ENCODE data around the gene NAPB.

The NAPB gene

GRCh38 chr20:23444859-23445258 is 23.6 kb upstream of the NAPB start:
- TF ChIP-seq SIN3A (IDR thresholded peaks at IDR 0.05; ENCODE audit: borderline replicate concordance, insufficient read depth, low read length) (no peak), REST (IDR thresholded peaks at IDR 0.05; ENCODE audit: insufficient read depth in 1 of 2, low read depth in 2 of 2, low read length in 2 of 2) (no peak), POLR2AphosphoS5 (IDR thresholded peaks at IDR 0.05; ENCODE audit: low read depth, low read length) (no peak)

DNA sequence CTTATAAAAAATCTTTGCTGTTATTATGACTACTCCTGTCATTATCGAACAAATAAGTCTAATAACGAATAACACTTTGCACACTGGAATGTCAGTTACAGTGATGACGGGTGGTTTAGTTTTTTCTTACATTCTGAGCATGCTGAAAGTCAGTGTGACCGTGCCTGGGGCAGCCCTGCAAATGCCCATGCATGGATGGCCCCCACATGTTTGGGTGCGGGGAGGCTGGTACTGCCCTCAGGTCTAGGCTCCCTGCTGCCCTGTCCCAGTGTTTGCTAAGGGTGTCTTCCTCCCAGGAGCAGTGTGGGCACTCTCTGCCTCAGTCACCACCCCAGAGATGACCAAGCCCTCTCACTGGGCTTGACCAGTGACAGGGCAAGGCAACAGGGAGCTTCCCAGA is 21.1 kb upstream of the NAPB start:
- TF ChIP-seq POLR2AphosphoS5 (IDR thresholded peaks at IDR 0.05; ENCODE audit: low read depth, low read length): no peak
- TF ChIP-seq TAF1 (IDR thresholded peaks at IDR 0.05; ENCODE audit: borderline replicate concordance, insufficient read depth, low read length): no peak
- no peak for TF ChIP-seq SIN3A (IDR thresholded peaks at IDR 0.05; ENCODE audit: borderline replicate concordance, insufficient read depth, low read length)
- no peak for TF ChIP-seq FOXP2 (optimal IDR thresholded peaks at IDR 0.05; ENCODE audit: borderline replicate concordance, extremely low read depth, extremely low read length, insufficient read depth)
- TF ChIP-seq REST (IDR thresholded peaks at IDR 0.05; ENCODE audit: insufficient read depth in 1 of 2, low read depth in 2 of 2, low read length in 2 of 2): no peak

- TF ChIP-seq SIN3A (IDR thresholded peaks at IDR 0.05; ENCODE audit: borderline replicate concordance, insufficient read depth, low read length) (no peak), FOXP2 (optimal IDR thresholded peaks at IDR 0.05; ENCODE audit: borderline replicate concordance, extremely low read depth, extremely low read length, insufficient read depth) (no peak), POLR2AphosphoS5 (IDR thresholded peaks at IDR 0.05; ENCODE audit: low read depth, low read length) (no peak), REST (IDR thresholded peaks at IDR 0.05; ENCODE audit: insufficient read depth in 1 of 2, low read depth in 2 of 2, low read length in 2 of 2) (no peak), TAF1 (IDR thresholded peaks at IDR 0.05; ENCODE audit: borderline replicate concordance, insufficient read depth, low read length) (no peak)
Observed at GRCh38 chr20:23441850-23442313, 20.6 kb upstream of the NAPB start.

GRCh38 chr20:23440004-23440403 is 18.7 kb upstream of the NAPB start:
- TF ChIP-seq SIN3A (IDR thresholded peaks at IDR 0.05; ENCODE audit: borderline replicate concordance, insufficient read depth, low read length) (no peak), TAF1 (IDR thresholded peaks at IDR 0.05; ENCODE audit: borderline replicate concordance, insufficient read depth, low read length) (no peak), REST (IDR thresholded peaks at IDR 0.05; ENCODE audit: insufficient read depth in 1 of 2, low read depth in 2 of 2, low read length in 2 of 2) (no peak)

DNA sequence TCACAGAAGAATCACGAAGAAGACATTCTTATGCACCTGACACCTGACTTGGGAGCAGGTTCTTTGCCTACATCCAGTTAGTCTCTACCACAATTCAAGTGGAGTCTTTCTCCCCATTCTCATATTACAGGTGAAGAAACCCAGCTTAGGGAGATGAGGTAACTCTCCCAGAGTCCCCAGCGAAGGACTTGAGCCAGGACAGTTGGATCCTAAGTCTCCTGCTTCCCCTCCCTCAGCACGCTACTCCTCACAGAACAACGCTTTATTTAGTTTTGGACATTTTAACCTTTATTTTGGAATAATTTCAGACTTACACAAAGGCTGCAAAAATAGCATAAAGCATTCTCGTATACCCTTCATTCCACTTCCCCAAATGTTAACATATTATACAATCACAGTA is 17.4 kb upstream of the NAPB start:
- TF ChIP-seq TAF1 (IDR thresholded peaks at IDR 0.05; ENCODE audit: borderline replicate concordance, insufficient read depth, low read length) (no peak), FOXP2 (optimal IDR thresholded peaks at IDR 0.05; ENCODE audit: borderline replicate concordance, extremely low read depth, extremely low read length, insufficient read depth) (no peak), SIN3A (IDR thresholded peaks at IDR 0.05; ENCODE audit: borderline replicate concordance, insufficient read depth, low read length) (no peak), POLR2AphosphoS5 (IDR thresholded peaks at IDR 0.05; ENCODE audit: low read depth, low read length) (no peak)
